ENCODE measurements around the gene BATF.

Gene BATF

DNA sequence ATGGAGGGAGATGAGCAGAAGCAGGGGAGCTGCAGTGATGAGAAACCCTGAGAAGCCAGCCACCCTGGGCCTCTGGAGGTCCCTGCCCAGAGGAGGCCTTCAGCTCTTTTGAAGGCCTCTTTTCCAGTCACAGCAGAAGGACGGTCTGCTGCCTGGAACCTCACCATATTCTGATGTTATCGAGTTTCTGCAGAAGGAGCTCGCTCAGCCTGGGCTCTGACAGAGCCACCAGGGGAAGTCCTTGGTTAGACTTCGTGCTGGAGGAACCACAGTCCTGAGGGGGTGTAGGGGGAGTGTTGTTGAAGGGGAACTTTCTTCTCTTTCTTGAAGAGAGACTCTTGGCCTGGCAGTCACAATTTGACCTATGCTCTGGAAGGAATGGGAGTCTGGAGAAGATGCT lies 25.1 kb upstream of the BATF start:
- TF ChIP-seq POLR2AphosphoS5 (IDR thresholded peaks at IDR 0.05; ENCODE audit: low read depth, low read length) (no peak), SIN3A (IDR thresholded peaks at IDR 0.05; ENCODE audit: borderline replicate concordance, insufficient read depth, low read length) (no peak), TAF1 (IDR thresholded peaks at IDR 0.05; ENCODE audit: borderline replicate concordance, insufficient read depth, low read length) (no peak), FOXP2 (optimal IDR thresholded peaks at IDR 0.05; ENCODE audit: borderline replicate concordance, extremely low read depth, extremely low read length, insufficient read depth) (no peak)
- TF ChIP-seq, protein P1, sequence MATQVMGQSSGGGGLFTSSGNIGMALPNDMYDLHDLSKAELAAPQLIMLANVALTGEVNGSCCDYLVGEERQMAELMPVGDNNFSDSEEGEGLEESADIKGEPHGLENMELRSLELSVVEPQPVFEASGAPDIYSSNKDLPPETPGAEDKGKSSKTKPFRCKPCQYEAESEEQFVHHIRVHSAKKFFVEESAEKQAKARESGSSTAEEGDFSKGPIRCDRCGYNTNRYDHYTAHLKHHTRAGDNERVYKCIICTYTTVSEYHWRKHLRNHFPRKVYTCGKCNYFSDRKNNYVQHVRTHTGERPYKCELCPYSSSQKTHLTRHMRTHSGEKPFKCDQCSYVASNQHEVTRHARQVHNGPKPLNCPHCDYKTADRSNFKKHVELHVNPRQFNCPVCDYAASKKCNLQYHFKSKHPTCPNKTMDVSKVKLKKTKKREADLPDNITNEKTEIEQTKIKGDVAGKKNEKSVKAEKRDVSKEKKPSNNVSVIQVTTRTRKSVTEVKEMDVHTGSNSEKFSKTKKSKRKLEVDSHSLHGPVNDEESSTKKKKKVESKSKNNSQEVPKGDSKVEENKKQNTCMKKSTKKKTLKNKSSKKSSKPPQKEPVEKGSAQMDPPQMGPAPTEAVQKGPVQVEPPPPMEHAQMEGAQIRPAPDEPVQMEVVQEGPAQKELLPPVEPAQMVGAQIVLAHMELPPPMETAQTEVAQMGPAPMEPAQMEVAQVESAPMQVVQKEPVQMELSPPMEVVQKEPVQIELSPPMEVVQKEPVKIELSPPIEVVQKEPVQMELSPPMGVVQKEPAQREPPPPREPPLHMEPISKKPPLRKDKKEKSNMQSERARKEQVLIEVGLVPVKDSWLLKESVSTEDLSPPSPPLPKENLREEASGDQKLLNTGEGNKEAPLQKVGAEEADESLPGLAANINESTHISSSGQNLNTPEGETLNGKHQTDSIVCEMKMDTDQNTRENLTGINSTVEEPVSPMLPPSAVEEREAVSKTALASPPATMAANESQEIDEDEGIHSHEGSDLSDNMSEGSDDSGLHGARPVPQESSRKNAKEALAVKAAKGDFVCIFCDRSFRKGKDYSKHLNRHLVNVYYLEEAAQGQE (IDR thresholded peaks at IDR 0.05; ENCODE audit: insufficient read depth in 1 of 2, low read depth in 2 of 2, low read length in 2 of 2): no peak

DNA sequence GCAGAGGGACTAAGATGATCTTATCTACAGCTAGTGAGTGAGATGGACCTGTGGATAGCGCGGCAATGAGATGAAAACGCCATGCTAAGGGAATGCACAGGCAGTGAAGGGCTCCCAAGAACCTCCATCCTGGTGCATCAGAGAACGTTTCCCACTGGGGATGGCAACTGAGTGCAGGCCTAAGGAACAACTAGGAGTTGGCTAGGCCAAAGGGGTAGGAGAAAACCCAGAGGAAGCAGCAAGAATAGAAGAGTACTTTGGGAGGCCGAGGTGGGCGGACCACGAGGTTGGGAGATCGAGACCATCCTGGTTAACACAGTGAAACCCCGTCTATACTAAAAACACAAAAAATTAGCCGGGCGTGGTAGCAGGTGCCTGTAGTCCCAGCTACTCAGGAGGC lies 24.6 kb upstream of the BATF start:
- no peak for TF ChIP-seq TAF1 (IDR thresholded peaks at IDR 0.05; ENCODE audit: borderline replicate concordance, insufficient read depth, low read length)

DNA sequence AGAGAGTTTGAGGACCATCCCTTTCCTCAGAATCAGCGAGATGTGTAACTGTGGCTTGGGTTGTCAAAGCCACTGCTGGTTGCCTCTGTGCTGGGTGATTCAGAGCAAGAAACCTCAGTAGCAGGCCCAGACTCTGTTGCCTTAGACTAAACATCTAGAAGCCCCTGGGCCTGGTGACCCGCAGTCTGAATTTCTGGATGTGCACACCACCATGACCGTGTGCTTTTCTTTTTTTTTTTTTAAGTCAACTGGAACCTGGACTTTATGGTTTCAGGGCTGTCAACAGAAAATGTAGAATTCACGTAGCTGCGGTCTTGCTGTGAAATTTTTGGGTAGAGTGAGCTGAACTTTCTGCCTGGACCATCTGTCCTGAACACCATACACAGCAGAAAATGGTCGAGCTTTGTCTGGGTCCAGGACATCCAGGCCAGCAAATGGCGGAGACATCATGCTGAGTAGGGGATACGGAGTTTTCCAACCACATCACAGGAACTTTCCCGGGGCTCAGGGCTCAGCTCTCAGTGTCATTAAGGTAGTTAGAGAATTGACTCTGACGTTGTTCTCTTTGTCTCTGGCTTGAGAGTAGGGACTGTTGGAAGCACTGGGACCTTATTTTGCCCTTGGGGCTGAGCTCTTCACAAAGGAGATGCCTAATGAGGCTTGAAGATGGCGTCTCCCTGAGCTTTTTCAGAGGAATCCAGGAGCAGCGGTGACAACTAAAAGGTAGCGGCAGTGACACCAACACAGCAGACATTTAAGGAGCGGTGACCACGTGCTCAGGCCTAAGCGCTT lies 23.0 kb upstream of the BATF start:
- TF ChIP-seq POLR2AphosphoS5 (IDR thresholded peaks at IDR 0.05; ENCODE audit: low read depth, low read length): no peak

DNA sequence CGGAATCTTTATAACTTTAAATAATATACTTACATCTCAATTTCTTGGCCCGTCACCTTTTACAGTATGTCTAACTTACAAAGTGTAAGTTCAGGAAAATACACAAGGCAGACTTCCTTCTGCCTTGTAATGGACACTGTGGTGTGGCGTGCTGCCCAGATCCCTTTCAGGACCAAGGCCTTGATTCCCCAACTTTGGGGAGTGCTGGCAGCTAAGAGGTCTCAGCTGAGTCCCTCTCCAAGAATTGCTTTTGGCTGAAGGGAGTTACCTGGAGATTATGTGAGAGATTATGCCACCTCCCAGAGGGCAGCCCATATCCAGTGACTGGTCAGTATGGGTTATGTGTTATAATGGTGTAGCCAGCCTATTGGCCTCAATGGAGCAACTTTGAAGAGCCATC lies 21.2 kb upstream of the BATF start:
- TF ChIP-seq SIN3A (IDR thresholded peaks at IDR 0.05; ENCODE audit: borderline replicate concordance, insufficient read depth, low read length): no peak
- TF ChIP-seq TAF1 (IDR thresholded peaks at IDR 0.05; ENCODE audit: borderline replicate concordance, insufficient read depth, low read length): no peak
- no peak for TF ChIP-seq FOXP2 (optimal IDR thresholded peaks at IDR 0.05; ENCODE audit: borderline replicate concordance, extremely low read depth, extremely low read length, insufficient read depth)

DNA sequence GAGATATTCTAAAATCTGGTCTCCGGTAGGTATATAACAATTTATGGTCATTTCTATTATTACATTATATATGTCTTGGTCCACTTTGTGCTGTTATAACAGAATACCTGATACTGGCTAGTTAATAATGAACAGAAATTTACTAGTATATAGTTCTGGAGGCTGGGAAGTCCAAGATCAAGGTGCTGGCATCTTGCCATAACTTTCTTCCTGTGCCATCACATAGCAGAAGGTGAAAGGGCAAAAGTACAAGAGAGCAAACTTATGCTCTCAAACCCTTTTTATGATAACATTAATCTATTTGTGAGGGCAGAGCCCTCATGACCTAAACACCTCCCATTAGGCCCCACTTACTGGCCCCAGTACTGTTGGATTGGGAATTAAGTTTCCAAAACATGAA lies 17.9 kb upstream of the BATF start:
- TF ChIP-seq TAF1 (IDR thresholded peaks at IDR 0.05; ENCODE audit: borderline replicate concordance, insufficient read depth, low read length): no peak
- no peak for TF ChIP-seq SIN3A (IDR thresholded peaks at IDR 0.05; ENCODE audit: borderline replicate concordance, insufficient read depth, low read length)
- TF ChIP-seq, protein P1 (IDR thresholded peaks at IDR 0.05; ENCODE audit: insufficient read depth in 1 of 2, low read depth in 2 of 2, low read length in 2 of 2): no peak
- no peak for TF ChIP-seq FOXP2 (optimal IDR thresholded peaks at IDR 0.05; ENCODE audit: borderline replicate concordance, extremely low read depth, extremely low read length, insufficient read depth)
- no peak for TF ChIP-seq POLR2AphosphoS5 (IDR thresholded peaks at IDR 0.05; ENCODE audit: low read depth, low read length)

DNA sequence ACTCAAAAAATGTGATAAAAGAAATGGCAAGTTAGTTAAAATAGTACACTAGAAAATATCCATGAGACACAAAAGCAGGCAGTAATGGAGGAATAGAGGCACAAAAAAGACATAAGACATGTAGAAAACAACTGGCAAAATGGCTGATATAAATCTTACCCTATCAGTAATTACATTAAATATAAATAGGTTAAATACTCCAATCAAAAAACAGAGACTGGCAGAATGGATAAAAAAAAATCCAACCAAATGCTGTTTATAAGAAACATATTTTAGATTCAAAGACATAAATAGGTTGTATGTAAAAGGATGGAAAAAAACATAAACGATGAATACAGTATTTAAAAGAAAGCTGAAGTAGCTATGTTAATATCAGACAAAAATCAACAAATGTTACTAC lies 15.3 kb upstream of the BATF start:
- TF ChIP-seq FOXP2 (optimal IDR thresholded peaks at IDR 0.05; ENCODE audit: borderline replicate concordance, extremely low read depth, extremely low read length, insufficient read depth) (no peak), TAF1 (IDR thresholded peaks at IDR 0.05; ENCODE audit: borderline replicate concordance, insufficient read depth, low read length) (no peak), SIN3A (IDR thresholded peaks at IDR 0.05; ENCODE audit: borderline replicate concordance, insufficient read depth, low read length) (no peak), POLR2AphosphoS5 (IDR thresholded peaks at IDR 0.05; ENCODE audit: low read depth, low read length) (no peak)
- TF ChIP-seq, protein P1 (IDR thresholded peaks at IDR 0.05; ENCODE audit: insufficient read depth in 1 of 2, low read depth in 2 of 2, low read length in 2 of 2): no peak

DNA sequence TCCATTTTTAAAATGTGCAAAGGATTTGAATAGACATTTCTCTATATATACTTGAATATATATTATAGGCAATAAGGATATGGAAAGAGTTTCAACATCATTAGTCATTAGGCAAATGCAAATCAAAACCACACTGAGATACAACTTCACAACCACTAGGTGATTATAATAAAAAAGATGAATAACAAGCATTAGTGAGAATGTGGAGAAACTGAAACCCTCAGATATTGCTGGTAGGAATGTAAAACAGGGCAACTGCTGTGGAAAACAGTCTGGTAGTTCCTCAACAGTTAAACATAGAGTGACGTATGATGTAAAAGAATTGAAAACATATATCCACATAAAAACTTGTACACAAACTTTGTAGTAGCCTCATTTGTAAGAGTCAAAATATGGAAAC lies 11.7 kb upstream of the BATF start:
- TF ChIP-seq POLR2AphosphoS5 (IDR thresholded peaks at IDR 0.05; ENCODE audit: low read depth, low read length) (no peak), TAF1 (IDR thresholded peaks at IDR 0.05; ENCODE audit: borderline replicate concordance, insufficient read depth, low read length) (no peak), SIN3A (IDR thresholded peaks at IDR 0.05; ENCODE audit: borderline replicate concordance, insufficient read depth, low read length) (no peak), FOXP2 (optimal IDR thresholded peaks at IDR 0.05; ENCODE audit: borderline replicate concordance, extremely low read depth, extremely low read length, insufficient read depth) (no peak)
- TF ChIP-seq, protein P1 (IDR thresholded peaks at IDR 0.05; ENCODE audit: insufficient read depth in 1 of 2, low read depth in 2 of 2, low read length in 2 of 2): no peak

Data from PFSK-1 (cell line).